SK-N-SH (cell line): Measurements from ENCODE around the gene SNTG2.

Source experiments
- EP300 ChIP-seq, 2 experiments: IDR thresholded peaks; 2 replicates each; pipeline versions ENCODE4 v1.4.0 to v1.6.1; 2012; ENCODE audit warnings: borderline replicate concordance in 1 of 2, low read depth in 1 of 2, low read length in 1 of 2
- EZH2phosphoT487 ChIP-seq: fragments of 200-600 bp; sonication (generic); IDR thresholded peaks from 2 replicates; pipeline ENCODE4 v1.6.1; 2017; ENCODE audit warnings: low read depth, mixed run types, mild to moderate bottlenecking, antibody characterized with exemption, moderate library complexity, borderline replicate concordance
- JUND ChIP-seq: IDR thresholded peaks from 2 replicates; pipeline ENCODE4 v1.4.0; 2012
- MXI1 ChIP-seq: IDR thresholded peaks from 2 replicates; pipeline ENCODE4 v1.6.1; 2012; ENCODE audit warnings: mild to moderate bottlenecking, low read depth, low read length, improper control_type of control experiment
- NFIC ChIP-seq: IDR thresholded peaks from 2 replicates; pipeline ENCODE4 v1.4.0; 2012; ENCODE audit warnings: borderline replicate concordance
- RFX5 ChIP-seq: IDR thresholded peaks from 2 replicates; pipeline ENCODE4 v1.6.1; 2012; ENCODE audit warnings: mild to moderate bottlenecking, improper control_type of control experiment, low read length
- SMC3 ChIP-seq: IDR thresholded peaks from 2 replicates; pipeline ENCODE4 v1.6.1; 2012; ENCODE audit warnings: low read depth, low read length, improper control_type of control experiment
- TF ChIP-seq, protein P1 (sequence below): fragments of 200-600 bp; sonication (generic); IDR thresholded peaks from 2 replicates; pipeline ENCODE4 v1.6.1; 2017; ENCODE audit warnings: antibody characterized with exemption, mild to moderate bottlenecking, moderate library complexity
- TF ChIP-seq, protein P2 (sequence below): IDR thresholded peaks from 2 replicates; pipeline ENCODE4 v1.4.0; 2012; ENCODE audit warnings: low read depth

DNA sequence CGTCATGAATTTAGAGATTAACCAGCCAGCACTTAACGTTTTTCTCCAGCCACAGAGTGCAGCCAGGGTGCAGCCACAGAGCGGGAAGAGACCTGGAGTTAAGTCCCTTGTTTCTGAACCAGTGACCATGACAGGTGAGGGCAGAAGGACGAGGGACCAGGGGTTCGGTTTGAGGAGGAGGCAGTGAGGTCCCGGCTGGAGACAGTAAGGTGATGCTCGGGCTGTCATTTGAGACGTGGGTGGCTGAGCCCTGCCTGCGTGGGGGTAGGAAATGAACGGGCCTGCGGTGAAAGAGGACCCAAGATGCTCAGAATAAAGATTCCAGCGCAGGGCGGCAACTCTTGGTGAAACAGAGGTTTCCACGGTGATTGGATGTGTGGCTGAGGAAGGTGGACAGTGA, 205.9 kb downstream of the SNTG2 start:
- no peak for TF ChIP-seq RFX5
- no peak for TF ChIP-seq NFIC
- TF ChIP-seq EZH2phosphoT487: no peak
- TF ChIP-seq, protein P1, sequence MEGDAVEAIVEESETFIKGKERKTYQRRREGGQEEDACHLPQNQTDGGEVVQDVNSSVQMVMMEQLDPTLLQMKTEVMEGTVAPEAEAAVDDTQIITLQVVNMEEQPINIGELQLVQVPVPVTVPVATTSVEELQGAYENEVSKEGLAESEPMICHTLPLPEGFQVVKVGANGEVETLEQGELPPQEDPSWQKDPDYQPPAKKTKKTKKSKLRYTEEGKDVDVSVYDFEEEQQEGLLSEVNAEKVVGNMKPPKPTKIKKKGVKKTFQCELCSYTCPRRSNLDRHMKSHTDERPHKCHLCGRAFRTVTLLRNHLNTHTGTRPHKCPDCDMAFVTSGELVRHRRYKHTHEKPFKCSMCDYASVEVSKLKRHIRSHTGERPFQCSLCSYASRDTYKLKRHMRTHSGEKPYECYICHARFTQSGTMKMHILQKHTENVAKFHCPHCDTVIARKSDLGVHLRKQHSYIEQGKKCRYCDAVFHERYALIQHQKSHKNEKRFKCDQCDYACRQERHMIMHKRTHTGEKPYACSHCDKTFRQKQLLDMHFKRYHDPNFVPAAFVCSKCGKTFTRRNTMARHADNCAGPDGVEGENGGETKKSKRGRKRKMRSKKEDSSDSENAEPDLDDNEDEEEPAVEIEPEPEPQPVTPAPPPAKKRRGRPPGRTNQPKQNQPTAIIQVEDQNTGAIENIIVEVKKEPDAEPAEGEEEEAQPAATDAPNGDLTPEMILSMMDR: no peak
- no peak for TF ChIP-seq EP300 (IDR thresholded peaks at IDR 0.05; ENCODE audit: borderline replicate concordance in 1 of 2, low read depth in 1 of 2, low read length in 1 of 2)
- TF ChIP-seq, protein P2, sequence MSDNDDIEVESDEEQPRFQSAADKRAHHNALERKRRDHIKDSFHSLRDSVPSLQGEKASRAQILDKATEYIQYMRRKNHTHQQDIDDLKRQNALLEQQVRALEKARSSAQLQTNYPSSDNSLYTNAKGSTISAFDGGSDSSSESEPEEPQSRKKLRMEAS: no peak
- TF ChIP-seq JUND: no peak
- TF ChIP-seq MXI1: no peak
- TF ChIP-seq SMC3: no peak
